BE2C (cell line): Measurements from ENCODE around the gene ASMT.

ENCODE experiments used
- DNase-seq: peaks from one replicate; pipeline ENCODE4 v3.0.0-alpha.2; 2020
- H3K27me3 ChIP-seq: fragments of 250-450 bp; sonication (Bioruptor Pico); 2 replicates; pipeline ENCODE4 v1.5.1; 2020; ENCODE audit warnings: mild to moderate bottlenecking
- H3K36me3 ChIP-seq: fragments of 250-450 bp; sonication (Bioruptor Pico); 2 replicates; pipeline ENCODE4 v1.5.1; 2020; ENCODE audit warnings: mild to moderate bottlenecking
- H3K4me1 ChIP-seq: fragments of 250-450 bp; sonication (Bioruptor Pico); 2 replicates; pipeline ENCODE4 v1.5.1; 2020
- H3K4me3 ChIP-seq: 2 replicates; pipeline ENCODE4 v1.5.1; 2011; ENCODE audit warnings: low read depth, low read length
- H3K9me3 ChIP-seq: fragments of 250-450 bp; sonication (Bioruptor Pico); 2 replicates; pipeline ENCODE4 v1.5.1; 2020
- CTCF ChIP-seq: IDR thresholded peaks from 2 replicates; pipeline ENCODE4 v1.5.1; 2012; ENCODE audit warnings: mild to moderate bottlenecking, low read depth, low read length

ASMT gene

GRCh38 chrX:1597345-1598020 lies 17.4 kb upstream of the ASMT start:
- Histone ChIP-seq H3K36me3 (peaks cover 20% of the 10 kb centered on the region), H3K27me3 (no peaks in the 10 kb centered on the region), H3K9me3 (no peaks in the 10 kb centered on the region), H3K4me3 (no peak overlapping the region), H3K4me1 (no peaks in the 10 kb centered on the region)
- no peak for DNase-seq
- TF ChIP-seq CTCF, result no peak

- no peak for TF ChIP-seq CTCF
- Histone ChIP-seq H3K27me3 (no peaks in the 10 kb centered on the region), H3K36me3 (peaks cover 20% of the 10 kb centered on the region), H3K9me3 (no peaks in the 10 kb centered on the region), H3K4me1 (no peaks in the 10 kb centered on the region), H3K4me3 (no peak overlapping the region)
- no peak for DNase-seq
These were observed 16.6 kb upstream of the ASMT start for GRCh38 chrX:1598021-1598875.

- TF ChIP-seq CTCF, result no peak
- no peaks in the 10 kb centered on the region for H3K9me3 ChIP-seq
- DNase-seq, result no peak
- H3K4me1 ChIP-seq, result no peaks in the 10 kb centered on the region
- no peaks in the 10 kb centered on the region for H3K27me3 ChIP-seq
- peaks cover 12% of the 10 kb centered on the region; the same call in 1 of the 2 replicates for H3K36me3 ChIP-seq
- no peak overlapping the region for H3K4me3 ChIP-seq
These were observed 15.7 kb upstream of the ASMT start for GRCh38 chrX:1598876-1599790.

- no peak for DNase-seq
- Histone ChIP-seq H3K9me3 (no peaks in the 10 kb centered on the region), H3K4me3 (no peak overlapping the region), H3K27me3 (no peaks in the 10 kb centered on the region), H3K4me1 (no peaks in the 10 kb centered on the region), H3K36me3 (peaks cover 11% of the 10 kb centered on the region; the same call in 1 of the 2 replicates)
- TF ChIP-seq CTCF, result no peak
These were observed 15.0 kb upstream of the ASMT start for GRCh38 chrX:1599791-1600405.

- H3K4me3 ChIP-seq, result no peak overlapping the region
- DNase-seq, result no peak
- H3K9me3 ChIP-seq, result no peaks in the 10 kb centered on the region
- no peak for TF ChIP-seq CTCF
- H3K36me3 ChIP-seq, result peaks cover 11% of the 10 kb centered on the region; the same call in 1 of the 2 replicates
- H3K4me1 ChIP-seq, result no peaks in the 10 kb centered on the region
- H3K27me3 ChIP-seq, result no peaks in the 10 kb centered on the region
These were observed 14.3 kb upstream of the ASMT start for GRCh38 chrX:1600406-1601050.
